GM18526 (cell line): Measurements from ENCODE around the gene KCNIP1.

Experiments
- POLR2A ChIP-seq: IDR thresholded peaks from 3 replicates; pipeline ENCODE4 v1.6.1; 2011; ENCODE audit not compliant: insufficient read length; ENCODE audit errors: extremely low read depth

Gene KCNIP1

DNA sequence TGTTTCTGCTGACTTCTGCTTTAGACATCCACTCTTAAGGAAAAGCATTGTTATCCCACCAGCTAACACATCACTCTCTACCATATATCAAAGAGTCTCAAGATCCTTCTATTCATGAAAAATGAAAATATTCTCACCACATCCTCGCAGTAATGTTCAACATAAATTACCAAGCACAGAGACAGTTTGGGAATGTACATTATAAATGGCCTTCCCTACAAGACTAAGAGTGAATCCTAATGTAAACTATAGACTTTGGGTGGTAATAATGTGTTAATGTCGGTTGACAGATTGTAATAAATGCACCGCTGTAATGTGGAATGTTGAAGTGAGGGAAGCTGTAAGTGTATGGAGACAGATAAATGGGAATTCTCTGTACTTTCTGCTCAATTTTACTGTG lies 27.1 kb upstream of the KCNIP1 start:
- no peak for TF ChIP-seq POLR2A

- TF ChIP-seq POLR2A = no peak
Measured at GRCh38 chr5:170477906-170478305, 25.9 kb upstream of the KCNIP1 start.

- TF ChIP-seq POLR2A = no peak
Measured at GRCh38 chr5:170478306-170478705, 25.5 kb upstream of the KCNIP1 start.

GRCh38 chr5:170479484-170479883 lies 24.3 kb upstream of the KCNIP1 start:
- no peak for TF ChIP-seq POLR2A

GRCh38 chr5:170480260-170480659 lies 23.6 kb upstream of the KCNIP1 start:
- no peak for TF ChIP-seq POLR2A

GRCh38 chr5:170481849-170482248 lies 22.0 kb upstream of the KCNIP1 start:
- no peak for TF ChIP-seq POLR2A

- no peak for TF ChIP-seq POLR2A
Measured at GRCh38 chr5:170482511-170482910, 21.3 kb upstream of the KCNIP1 start.

DNA sequence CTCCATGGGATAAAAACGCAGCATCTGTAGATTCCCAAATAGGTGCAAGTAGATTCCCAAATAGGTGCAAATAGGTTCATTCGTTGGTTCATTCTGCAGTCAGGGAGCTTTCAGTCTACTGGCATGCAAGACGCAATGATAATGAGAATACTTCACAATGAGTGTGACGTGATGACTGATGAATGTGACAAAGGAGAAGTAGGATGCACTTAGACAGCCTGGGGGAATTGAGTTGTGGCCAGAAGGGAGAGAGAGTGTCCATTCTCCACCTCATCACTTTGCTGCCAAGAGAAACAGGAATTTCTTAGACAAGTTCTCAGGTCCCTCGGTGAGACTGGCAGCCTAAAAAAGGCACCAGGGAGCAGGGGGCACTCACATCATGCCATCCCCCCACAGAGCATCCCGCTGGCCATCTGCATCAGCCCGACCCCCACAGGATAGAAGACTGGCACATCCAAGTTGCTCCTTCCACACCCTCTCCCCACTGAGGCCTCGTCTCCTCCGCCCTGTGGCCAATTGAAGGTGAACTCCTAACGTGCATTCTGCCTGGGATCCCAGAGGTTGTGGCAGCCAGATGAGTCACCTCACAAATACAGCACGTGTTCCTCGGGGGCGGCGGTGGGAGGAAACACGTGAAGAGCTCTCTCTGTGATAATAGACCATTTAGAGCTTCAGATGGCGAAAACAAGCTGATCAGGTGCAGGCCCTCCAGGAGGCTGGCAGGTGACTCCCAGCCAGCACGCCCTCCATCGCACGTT lies 19.9 kb upstream of the KCNIP1 start:
- no peak for TF ChIP-seq POLR2A

GRCh38 chr5:170484459-170484831 lies 19.4 kb upstream of the KCNIP1 start:
- TF ChIP-seq POLR2A = no peak

DNA sequence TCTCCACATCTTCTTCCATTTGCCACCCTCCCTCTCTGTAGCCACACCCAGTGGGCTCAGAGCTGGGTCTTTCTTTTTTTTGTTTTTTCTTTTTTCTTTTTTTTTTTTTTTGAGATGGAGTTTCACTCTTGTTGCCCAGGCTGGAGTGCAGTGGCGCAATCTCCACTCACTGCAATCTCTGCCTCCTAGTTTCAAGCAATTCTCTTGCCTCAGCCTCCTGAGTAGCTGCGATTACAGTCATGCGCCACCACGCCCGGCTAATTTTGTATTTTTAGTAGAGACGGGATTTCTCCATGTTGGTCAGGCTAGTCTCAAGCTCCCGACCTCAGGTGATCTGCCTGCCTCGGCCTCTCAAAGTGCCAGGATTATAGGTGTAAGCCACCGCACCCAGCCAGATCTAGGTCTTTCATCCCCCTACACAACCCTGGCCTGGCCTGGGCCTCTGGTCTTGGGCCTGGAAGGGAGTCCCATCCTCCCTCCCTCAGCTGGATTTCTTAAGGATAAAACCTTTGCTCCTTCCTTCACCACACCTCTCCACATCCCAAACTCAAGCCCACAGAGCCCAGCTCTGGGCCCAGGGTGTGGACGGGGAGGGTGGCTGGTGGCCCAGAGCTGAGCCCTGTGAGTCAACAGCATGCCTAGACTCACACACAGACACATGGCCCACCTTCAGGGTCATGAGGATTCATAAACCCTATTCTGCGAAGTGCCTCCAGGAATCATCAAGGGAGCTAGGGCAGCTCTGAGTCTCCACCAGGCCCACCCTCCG lies 18.8 kb upstream of the KCNIP1 start:
- TF ChIP-seq POLR2A = no peak

- no peak for TF ChIP-seq POLR2A
Measured at GRCh38 chr5:170485616-170485911, 18.3 kb upstream of the KCNIP1 start.

DNA sequence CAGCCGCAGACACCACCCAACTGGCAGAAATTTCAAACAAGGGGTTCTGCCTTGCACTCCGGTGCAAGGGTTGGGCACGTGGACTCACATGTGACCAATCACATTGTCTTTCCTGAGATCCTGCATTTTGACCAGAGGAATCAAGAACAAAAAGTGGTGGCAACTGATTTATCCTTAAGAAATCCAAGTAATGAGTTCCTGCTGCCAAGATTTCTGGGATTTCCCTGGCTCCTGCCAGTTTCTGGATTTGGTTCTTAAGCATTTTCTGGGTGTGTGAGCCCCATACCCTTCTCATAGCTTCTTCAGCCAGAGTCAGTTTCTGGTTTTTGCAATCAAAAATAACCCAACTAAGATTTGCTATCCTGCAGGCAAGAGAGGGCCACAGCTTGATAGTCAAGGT lies 17.4 kb upstream of the KCNIP1 start:
- TF ChIP-seq POLR2A = no peak

DNA sequence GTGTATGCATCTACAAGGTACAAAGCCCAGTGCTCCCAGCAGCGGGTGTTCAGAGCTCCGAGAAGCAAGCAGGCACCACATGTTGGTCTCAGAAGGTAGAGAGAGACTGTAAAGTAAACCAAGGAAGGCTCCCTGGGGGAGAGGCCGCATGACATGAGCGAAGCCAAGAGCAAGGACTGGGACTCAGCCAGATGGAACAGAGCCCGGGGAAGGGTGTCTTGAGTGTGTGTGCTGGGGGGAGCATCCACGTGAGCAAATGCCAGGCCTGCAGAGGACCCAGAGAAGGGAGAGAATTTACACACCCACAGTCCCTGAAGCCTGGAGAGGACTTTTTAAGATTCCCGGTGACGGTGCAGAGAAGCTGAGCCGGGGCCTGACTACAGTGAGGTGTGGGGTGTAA lies 15.2 kb upstream of the KCNIP1 start:
- TF ChIP-seq POLR2A = no peak

DNA sequence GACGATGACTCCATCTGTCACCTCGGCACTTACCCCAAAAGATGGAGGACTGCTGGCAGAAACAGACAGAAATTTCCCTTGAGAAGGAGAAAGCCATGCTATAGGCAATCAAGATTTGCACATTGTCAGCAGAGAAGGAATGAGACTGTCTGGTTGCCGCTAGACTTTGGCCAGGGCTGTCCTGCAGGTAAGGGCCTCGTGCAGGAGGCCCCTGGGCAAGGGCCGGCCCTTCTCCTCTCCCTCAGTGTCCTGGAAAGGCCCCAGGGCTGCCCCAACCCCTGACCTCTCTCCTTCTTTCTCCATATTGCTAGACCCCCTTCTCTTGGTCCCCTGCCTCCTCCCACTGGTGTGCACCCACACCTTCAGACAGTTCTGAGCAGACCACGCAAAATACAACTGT lies 14.6 kb upstream of the KCNIP1 start:
- TF ChIP-seq POLR2A = no peak

DNA sequence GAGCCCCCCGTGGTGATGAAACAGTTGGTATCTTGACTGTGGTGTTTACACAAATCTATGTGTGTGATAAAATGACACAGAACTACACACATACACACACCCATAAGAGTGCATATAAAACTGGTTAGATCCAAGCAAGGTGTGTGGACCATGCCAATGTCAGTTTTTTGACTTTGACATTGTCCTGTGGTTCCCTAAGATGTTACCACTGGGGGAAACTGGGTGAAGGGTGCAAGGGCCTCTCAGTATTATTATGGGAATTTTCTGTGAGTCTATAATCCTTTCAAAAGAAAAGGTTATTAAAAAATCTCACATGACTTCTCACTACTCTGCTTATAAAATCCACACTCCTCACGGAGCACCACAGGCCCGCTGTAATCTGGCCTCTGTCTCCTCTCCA lies 13.4 kb upstream of the KCNIP1 start:
- TF ChIP-seq POLR2A = no peak

DNA sequence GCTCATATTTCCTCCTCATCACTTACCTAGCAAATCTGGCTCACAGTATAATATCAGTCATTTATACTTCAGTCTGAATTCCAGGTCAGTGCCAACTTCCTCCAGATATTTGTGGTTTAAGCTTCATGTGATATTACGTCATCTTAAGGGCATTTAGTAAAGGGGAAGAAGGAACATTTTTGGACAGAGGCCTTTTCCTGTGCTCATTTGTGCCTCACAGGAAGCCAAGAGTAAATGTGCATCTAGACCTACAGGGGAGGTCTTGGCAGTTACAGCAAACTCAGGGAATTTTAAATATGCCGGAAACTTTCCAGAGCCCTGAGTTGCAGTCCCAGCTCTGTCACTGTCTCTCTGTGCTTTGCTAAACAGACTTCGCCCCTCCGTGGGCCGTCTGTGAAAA lies 12.3 kb upstream of the KCNIP1 start:
- TF ChIP-seq POLR2A = no peak
